Hepatocyte (in vitro differentiated cells): Measurements from ENCODE around the gene SEL1L2. TPM values are rescaled to one million over a fixed set of nuclear protein-coding genes. Genes with fewer than 3 reads are reported as not detected.

Experiments used
- DNase-seq: peaks from one replicate; pipeline ENCODE4 v3.0.0-alpha.2; 2016; ENCODE audit warnings: low spot score
- H2AFZ ChIP-seq: fragments of 200-600 bp; sonication (generic); 2 replicates; pipeline ENCODE4 v1.6.0; 2016; ENCODE audit warnings: antibody characterized with exemption, mild to moderate bottlenecking
- H3K27ac ChIP-seq: fragments of 200-600 bp; sonication (generic); 2 replicates; pipeline ENCODE4 v1.5.1; 2016; ENCODE audit warnings: mild to moderate bottlenecking
- H3K27me3 ChIP-seq: fragments of 200-600 bp; sonication (generic); 2 replicates; pipeline ENCODE4 v1.6.1; 2016
- H3K36me3 ChIP-seq: fragments of 200-600 bp; sonication (generic); replicated peaks from 2 replicates; pipeline ENCODE4 v1.5.1; 2016; ENCODE audit warnings: low read depth; ENCODE audit not compliant: insufficient read depth
- H3K4me1 ChIP-seq: fragments of 200-600 bp; sonication (generic); 2 replicates; pipeline ENCODE4 v1.5.1; 2016; ENCODE audit warnings: mild to moderate bottlenecking, moderate library complexity; ENCODE audit not compliant: insufficient read depth
- H3K4me2 ChIP-seq: fragments of 200-600 bp; sonication (generic); 2 replicates; pipeline ENCODE4 v1.6.0; 2016
- H3K4me3 ChIP-seq: fragments of 200-600 bp; sonication (generic); 2 replicates; pipeline ENCODE4 v1.5.1; 2016; ENCODE audit warnings: mild to moderate bottlenecking
- H3K79me2 ChIP-seq: fragments of 200-600 bp; sonication (generic); 2 replicates; pipeline ENCODE4 v1.6.0; 2017; ENCODE audit warnings: mild to moderate bottlenecking
- H3K9me2 ChIP-seq: fragments of 200-600 bp; sonication (generic); replicated peaks from 2 replicates; pipeline ENCODE4 v1.6.0; 2017; ENCODE audit warnings: mild to moderate bottlenecking; ENCODE audit not compliant: insufficient read depth
- H3K9me3 ChIP-seq: fragments of 200-600 bp; sonication (generic); 2 replicates; pipeline ENCODE4 v1.5.1; 2016; ENCODE audit warnings: low read depth, mild to moderate bottlenecking
- H4K20me1 ChIP-seq: fragments of 200-600 bp; sonication (generic); 2 replicates; pipeline ENCODE4 v1.6.0; 2016; ENCODE audit warnings: mild to moderate bottlenecking; ENCODE audit not compliant: insufficient read depth, poor library complexity, severe bottlenecking
- CTCF ChIP-seq: fragments of 200-600 bp; sonication (generic); IDR thresholded peaks from 2 replicates; pipeline ENCODE4 v1.5.1; 2016; ENCODE audit warnings: antibody characterized with exemption, mild to moderate bottlenecking; ENCODE audit not compliant: poor library complexity
- EZH2 ChIP-seq: fragments of 200-600 bp; sonication (generic); IDR thresholded peaks from 2 replicates; pipeline ENCODE4 v1.6.1; 2016; ENCODE audit warnings: antibody characterized with exemption, mild to moderate bottlenecking, borderline replicate concordance
- EZH2phosphoT487 ChIP-seq: fragments of 200-600 bp; sonication (generic); IDR thresholded peaks from one replicate; pipeline ENCODE4 v1.6.1; 2018; ENCODE audit warnings: antibody characterized with exemption, mild to moderate bottlenecking, low read depth, moderate library complexity; ENCODE audit not compliant: unreplicated experiment, severe bottlenecking
- WGBS: methylation state at CpG from one replicate; pipeline ENCODE4 v1.1.6; 2016; ENCODE audit warnings: low lambda C conversion rate; ENCODE audit errors: missing lambda C conversion rate; 5-methylcytosine and 5-hydroxymethylcytosine counted together
- polyA plus RNA-seq: library from polyadenylated mRNA; unstranded; fragments of >200 nt; fragmentation: Nextera tagmentation; extraction: Ambion mirVana; gene quantifications from 2 replicates; pipeline ENCODE4 v1.2.1, GENCODE V29; 2016
- total RNA-seq: library from RNA; depleted of rRNA; stranded (reverse); fragments of >200 nt; gene quantifications from 2 replicates; pipeline ENCODE4 v1.2.3, GENCODE V29; 2014

Gene SEL1L2
- total and polyA plus RNA-seq, 2 experiments from 2014 or later = not detected

GRCh38 chr20:13991311-13991710, 897 bp upstream of the SEL1L2 start:
- Histone ChIP-seq H3K9me3 (no peaks in the 10 kb centered on the region), H3K4me2 (no peak overlapping the region), H2AFZ (no peak overlapping the region), H4K20me1 (no peaks in the 10 kb centered on the region), H3K27me3 (no peaks in the 10 kb centered on the region), H3K79me2 (no peaks in the 10 kb centered on the region), H3K9me2 (no peaks in the 10 kb centered on the region), H3K4me1 (no peaks in the 10 kb centered on the region), H3K27ac (no peak overlapping the region), H3K4me3 (no peak overlapping the region), H3K36me3 (no peaks in the 10 kb centered on the region)
- WGBS = 88% methylated on average over 1 of the region's 1 CpG
- no peak for DNase-seq
- TF ChIP-seq EZH2 (no peak), CTCF (no peak), EZH2phosphoT487 (no peak)

- Histone ChIP-seq H3K27ac (no peak overlapping the region), H3K9me2 (no peaks in the 10 kb centered on the region), H3K36me3 (no peaks in the 10 kb centered on the region), H4K20me1 (no peaks in the 10 kb centered on the region), H3K9me3 (no peaks in the 10 kb centered on the region), H2AFZ (no peak overlapping the region), H3K4me1 (no peaks in the 10 kb centered on the region), H3K4me3 (no peak overlapping the region), H3K79me2 (no peaks in the 10 kb centered on the region), H3K4me2 (no peak overlapping the region), H3K27me3 (no peaks in the 10 kb centered on the region)
- DNase-seq = no peak
- 75% methylated on average over 4 of the region's 4 CpGs for WGBS
- TF ChIP-seq EZH2phosphoT487 = no peak
- TF ChIP-seq CTCF = no peak
- TF ChIP-seq EZH2 = no peak
Measured at GRCh38 chr20:13984211-13984610, 6.2 kb downstream of the SEL1L2 start.

- no peak for DNase-seq
- TF ChIP-seq EZH2 (no peak), CTCF (no peak), EZH2phosphoT487 (no peak)
- H3K27me3 ChIP-seq = no peaks in the 10 kb centered on the region
- H3K4me2 ChIP-seq = no peak overlapping the region
- no peak overlapping the region for H2AFZ ChIP-seq
- no peaks in the 10 kb centered on the region for H3K36me3 ChIP-seq
- H3K79me2 ChIP-seq = no peaks in the 10 kb centered on the region
- H4K20me1 ChIP-seq = no peaks in the 10 kb centered on the region
- 51% methylated on average over 3 of the region's 3 CpGs for WGBS
- no peaks in the 10 kb centered on the region for H3K9me3 ChIP-seq
- H3K4me3 ChIP-seq = no peak overlapping the region
- H3K27ac ChIP-seq = no peak overlapping the region
- no peaks in the 10 kb centered on the region for H3K4me1 ChIP-seq
- H3K9me2 ChIP-seq = no peaks in the 10 kb centered on the region
Measured at GRCh38 chr20:13960525-13960924, 29.9 kb downstream of the SEL1L2 start.

- no peak overlapping the region for H3K4me3 ChIP-seq
- no peaks in the 10 kb centered on the region for H3K36me3 ChIP-seq
- no peaks in the 10 kb centered on the region for H3K9me2 ChIP-seq
- no peaks in the 10 kb centered on the region for H4K20me1 ChIP-seq
- no peak overlapping the region for H3K27ac ChIP-seq
- no peak overlapping the region for H2AFZ ChIP-seq
- TF ChIP-seq EZH2phosphoT487 (no peak), CTCF (no peak), EZH2 (no peak)
- H3K4me1 ChIP-seq = no peaks in the 10 kb centered on the region
- 80% methylated on average over 2 of the region's 2 CpGs for WGBS
- H3K4me2 ChIP-seq = no peak overlapping the region
- no peaks in the 10 kb centered on the region for H3K27me3 ChIP-seq
- H3K9me3 ChIP-seq = no peaks in the 10 kb centered on the region
- H3K79me2 ChIP-seq = no peaks in the 10 kb centered on the region
- DNase-seq = no peak
Measured at GRCh38 chr20:13960119-13960518, 30.3 kb downstream of the SEL1L2 start.
